HG02623 (cell line): ENCODE data around the gene LRFN2.

Experiments
- ATAC-seq: cut with Tn5 transposase; IDR thresholded peaks from one replicate; pipeline ENCODE4 v1.9.1; 2021; ENCODE audit warnings: moderate library complexity; ENCODE audit not compliant: unreplicated experiment

Gene LRFN2

DNA sequence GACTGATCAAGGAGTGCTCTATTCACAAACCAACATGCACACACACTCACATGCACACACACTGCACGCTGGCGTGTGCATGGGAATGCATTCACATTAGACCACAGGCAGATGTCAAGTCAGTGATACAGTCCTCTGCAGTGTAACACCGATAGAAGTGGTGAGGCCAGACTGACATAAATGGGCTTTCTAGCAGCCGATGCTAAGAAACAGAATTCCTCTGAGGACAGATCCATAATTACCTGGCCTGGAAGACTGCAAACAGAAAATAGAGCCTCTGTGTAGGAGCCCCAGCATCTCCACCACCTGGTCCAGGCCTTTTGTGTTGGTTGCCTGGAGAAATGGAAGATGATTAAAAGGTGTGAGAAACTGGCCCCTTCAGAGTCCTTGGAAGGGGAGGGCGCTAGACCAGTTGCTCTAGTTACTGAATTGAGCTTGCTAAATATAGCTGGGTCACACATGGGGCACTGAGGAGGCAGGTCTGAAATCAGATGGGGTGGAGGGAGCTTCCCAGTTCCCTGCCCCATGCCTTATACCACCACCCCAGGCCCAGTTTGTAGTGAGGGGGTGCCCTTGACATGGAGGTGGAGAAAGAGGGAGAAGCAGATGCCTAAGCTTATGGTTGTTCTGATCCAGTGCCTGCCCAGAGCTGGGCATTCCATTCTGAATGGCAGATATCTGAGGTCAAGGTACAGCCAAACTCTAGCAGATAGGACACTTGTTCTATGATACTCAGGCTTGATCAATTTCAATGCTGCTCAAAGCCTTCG lies 233.8 kb downstream of the LRFN2 start:
- no peak for ATAC-seq

DNA sequence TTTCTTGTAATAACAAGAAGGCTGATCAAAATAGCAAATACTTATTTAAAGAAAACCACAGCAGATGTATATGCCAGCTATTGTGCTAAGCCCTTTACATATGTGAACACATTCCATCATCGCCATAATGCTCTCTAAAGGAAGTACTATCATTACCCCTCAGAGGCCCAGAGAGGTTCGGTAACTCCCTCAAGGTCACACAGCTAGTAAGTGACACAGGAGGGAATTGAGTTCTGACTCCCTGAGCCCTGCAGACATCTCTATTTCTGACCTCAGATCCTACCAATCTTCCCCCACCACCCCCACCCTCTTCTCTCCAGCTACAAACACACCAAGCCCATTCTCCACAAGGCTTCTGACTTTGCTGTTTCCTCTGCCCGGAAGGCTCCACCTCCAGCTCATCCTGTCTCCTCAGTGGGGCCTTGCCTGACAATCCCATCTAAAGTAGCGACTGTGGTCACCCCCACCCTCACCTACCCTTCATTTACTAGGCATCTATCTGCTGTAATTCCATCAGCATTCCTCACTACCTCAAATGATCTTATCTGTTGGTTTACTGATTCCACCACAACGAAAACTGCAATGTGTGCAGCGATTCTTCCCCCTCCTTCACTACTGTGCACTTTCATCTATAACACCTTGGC lies 234.5 kb downstream of the LRFN2 start:
- ATAC-seq = no peak

DNA sequence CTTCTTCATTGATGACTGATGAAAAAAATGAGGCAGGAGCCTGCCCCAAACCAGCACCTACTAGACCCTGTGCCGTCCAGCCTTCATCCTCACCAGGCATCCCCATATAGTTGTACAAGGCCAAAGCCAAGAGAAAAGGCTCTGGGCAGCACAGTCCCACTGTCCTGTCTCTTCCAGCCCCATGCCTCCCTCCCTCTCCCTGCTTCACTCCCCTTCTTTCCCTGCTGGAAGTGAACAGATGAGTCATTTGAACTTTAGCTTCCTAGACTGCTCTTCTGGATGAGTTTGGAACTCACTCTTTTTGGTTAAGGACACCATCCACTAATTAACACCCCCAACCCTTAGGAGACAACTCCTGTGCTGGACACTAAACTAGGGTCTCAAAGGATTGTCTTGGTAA lies 235.2 kb downstream of the LRFN2 start:
- ATAC-seq = no peak

DNA sequence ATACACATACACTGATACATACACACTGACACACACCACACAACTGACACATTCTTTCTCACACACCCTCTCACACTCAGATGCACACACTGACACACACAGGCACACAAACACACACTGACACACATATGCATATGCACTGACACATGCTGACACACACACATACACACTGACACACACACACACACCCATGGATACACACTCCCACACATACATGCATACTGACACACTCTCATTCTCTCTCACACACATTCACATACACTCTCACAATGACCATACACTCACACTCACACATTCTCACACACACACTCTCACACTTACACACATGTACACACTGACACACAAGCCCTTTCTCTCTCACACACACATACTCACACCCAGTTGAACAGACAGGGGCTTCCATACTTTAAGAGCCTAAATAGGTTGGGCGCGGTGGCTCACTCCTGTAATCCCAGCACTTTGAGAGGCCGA lies 236.4 kb downstream of the LRFN2 start:
- no peak for ATAC-seq

DNA sequence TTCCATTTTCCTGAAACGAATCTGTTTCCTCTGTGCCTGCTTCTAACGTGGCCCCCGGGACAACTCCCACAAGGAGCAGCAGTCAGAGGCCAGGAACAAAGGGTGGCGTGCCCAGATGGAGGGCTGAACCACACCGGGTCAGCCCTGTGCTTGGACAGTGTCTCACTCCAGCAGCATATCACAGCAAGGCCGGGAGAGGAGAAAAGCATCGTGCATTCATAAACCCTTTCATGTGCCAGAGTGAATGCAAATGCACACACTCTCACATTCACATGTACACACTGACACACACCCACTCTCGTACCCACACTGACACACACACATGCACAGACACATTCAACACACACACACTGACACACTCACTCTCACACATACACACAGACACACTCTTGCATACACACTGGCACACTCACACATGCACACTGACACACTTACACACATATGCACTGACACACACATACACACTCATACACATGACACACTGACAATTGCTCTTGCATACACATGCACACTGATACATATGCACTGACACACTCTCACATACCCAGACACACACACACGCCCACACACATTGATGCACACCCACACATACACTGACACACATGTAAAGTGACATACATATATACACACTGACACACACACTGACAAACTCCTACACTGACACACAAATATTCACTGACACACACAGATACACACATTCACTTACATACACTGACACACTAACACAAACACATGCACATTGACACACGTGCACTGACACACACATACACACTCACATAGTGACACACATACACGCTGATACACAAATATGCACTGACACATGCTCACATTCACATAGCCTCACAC lies 237.0 kb downstream of the LRFN2 start:
- no peak for ATAC-seq

DNA sequence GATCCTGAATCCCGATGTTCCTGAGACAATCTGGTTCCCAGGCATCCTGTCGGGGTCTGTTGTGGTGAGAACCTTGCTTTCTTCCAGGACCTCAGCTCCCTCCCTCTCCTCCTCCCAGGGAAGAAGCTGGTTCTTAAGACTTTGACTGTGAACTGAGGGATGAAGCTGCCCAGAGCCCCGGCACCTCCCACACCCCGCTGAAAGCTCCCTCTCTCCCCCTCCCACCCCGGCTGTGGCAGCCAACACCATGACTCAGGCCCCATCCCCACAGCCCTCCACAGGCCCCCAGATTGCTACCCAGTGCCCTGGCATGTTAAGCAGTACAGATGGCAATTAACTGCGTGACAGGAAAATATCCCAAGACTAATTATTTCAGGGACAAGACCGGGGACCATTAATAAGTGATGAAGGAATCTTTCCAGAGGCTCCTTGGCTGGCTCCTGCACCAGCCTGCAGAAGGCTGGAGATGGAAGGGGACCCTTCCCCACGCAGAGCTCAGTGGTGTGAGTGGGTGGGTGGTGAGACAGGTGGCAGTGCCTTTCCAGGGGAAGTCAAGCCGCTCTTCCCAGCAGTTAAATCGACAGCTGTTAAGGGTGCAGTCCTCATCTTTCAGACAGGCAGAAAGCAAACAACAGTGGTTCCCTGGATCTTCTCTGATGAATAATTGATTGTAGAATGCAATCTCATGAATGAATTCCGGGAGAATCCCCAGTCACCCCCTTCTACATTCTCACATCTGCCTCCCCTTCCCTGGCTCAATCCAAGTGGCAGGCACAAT lies 237.9 kb downstream of the LRFN2 start:
- ATAC-seq = no peak

DNA sequence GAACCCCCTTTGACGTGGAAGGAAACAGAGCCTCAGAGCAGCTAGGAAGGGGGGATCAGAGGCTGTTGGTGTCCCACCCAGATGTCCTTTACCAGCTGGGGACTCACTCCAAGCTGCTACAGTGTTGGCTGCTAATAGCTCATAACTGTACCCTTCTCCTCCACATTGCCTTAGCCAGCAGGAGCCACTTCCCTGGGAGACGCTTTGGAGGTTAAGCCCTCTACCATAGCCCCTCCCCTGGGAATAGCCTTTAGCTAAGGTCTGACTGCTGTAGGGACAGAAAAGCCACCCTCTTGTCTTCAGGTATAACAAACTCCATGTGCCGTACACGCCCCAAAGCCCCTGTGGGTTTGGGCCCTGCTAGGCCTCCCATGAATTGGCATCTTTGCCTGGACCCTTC lies 238.6 kb downstream of the LRFN2 start:
- no peak for ATAC-seq

DNA sequence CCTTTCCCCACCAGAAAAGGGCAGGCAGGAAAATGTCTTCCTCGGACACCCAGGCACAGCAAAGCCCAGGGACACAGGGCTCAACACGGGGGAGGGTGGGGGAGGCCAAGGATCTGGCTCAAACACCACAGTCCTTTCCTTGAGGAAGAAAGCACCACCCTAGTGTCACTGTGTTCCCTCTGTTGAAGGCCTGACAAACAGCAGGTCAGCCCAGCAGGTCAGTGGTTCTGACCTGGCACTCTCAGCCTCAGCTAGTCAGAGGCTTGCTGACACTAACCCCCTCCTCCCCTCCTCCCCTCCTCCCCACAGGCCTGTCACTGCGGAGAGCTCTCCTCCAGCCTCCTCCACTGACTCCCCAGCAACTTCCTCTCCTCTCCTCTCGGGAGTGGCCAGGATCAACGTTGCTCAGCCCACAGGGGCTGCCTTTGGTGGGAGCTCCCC lies 239.6 kb downstream of the LRFN2 start:
- no peak for ATAC-seq

DNA sequence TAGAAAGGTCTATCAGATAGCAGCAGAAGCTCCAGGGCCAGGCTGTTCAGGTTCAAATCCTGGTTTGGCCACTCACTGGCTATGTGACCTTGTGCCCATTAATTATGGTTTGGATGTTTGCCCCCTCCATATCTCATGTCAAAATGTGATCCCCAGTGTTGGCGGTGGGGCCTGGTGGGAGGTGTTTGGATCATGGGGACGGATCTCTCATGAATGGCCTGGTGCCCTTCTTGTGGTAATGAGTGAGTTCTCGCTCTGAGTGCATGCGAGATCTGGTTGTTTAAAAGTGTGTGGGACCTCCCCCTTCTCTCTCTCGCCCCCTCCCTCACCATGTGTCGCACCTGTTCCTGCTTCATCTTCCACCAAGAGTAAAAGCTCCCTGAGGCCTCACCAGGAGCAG lies 240.9 kb downstream of the LRFN2 start:
- no peak for ATAC-seq

DNA sequence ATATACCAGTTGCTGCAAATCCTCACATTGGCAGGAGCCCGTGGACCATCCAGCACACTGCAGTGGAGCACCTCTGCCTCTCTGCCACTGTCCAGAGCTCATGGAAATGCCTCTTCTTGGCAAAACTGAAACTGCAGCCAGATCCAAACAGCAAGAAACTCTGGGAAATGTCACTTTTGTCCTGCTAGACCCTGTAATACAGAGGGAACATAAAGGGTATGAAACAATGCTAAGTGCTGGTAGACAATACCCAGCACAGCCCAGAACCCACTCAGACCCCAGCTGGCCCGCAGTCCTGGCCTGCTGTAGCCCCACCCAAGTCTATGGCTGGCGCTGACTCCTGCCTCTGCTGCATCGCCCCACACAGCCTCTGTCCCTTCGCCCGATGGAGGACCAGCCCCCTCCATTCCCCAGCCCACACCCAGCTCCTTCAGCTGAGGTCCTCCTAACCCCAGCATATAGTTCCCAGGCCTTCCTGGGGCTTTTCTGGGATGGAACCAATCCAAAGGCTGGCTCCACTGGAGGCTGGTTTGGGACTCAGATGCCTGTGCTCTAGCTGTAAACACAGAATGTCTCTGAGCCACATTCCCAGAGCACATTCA lies 242.5 kb downstream of the LRFN2 start:
- no peak for ATAC-seq

DNA sequence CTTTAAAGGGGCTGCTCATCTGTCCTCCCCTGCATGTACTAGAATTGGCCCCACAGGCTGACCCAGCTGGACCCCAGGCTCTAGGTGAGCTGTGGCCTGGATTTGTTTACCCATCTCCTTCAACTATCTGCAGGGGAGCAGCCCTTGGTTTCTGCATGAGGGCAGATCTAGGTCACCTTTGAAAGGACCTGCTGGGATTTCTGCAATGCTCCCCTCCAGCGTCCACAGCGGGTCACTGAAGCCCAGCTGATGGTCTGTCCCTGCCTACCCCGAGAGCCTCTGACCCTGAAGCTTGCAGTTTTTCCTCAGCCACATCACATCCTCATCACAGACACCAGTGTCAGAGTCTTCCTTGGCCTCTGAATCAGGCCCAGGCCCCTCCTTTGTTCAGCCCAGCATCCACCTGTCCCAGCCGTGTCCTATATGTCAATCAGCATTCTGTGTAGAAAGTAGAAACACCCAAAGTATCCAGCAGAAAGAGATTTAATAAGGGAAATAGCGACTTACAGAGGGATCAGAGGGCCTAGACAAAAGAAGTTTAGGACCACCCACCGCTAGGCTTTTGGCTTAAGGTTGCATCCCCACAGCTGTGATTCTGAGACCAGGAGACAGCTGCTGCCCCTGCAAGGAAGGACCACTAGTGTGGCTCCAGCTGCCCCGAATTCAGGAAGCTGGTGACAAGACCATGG lies 243.1 kb downstream of the LRFN2 start:
- no peak for ATAC-seq

DNA sequence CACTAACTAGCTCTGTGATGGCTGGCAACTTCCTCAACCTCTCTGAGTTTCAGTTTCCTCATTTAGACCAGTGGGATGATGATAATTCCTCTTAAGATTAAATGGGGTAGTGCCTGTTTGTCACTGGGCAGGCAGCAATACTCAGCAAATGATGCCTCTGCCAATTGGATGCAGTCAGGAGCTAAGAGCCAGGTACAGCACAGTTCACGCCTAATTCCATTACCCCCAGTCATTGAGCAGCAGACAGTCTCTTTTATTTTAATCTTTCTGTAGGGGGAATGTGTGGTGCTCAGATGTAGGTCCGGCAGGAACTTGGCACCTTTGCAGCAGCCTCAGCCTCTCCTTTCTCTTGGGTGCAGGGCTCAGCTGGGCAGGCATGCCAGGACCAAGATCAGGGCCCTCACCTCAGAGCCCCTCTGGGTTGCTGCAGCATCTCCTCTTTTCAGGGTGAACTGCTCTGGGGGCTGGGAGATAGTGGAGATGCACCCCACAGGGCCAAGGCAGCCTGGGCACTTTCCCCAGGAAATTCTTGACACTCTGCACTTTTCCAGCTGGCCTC lies 243.8 kb downstream of the LRFN2 start:
- ATAC-seq = no peak

DNA sequence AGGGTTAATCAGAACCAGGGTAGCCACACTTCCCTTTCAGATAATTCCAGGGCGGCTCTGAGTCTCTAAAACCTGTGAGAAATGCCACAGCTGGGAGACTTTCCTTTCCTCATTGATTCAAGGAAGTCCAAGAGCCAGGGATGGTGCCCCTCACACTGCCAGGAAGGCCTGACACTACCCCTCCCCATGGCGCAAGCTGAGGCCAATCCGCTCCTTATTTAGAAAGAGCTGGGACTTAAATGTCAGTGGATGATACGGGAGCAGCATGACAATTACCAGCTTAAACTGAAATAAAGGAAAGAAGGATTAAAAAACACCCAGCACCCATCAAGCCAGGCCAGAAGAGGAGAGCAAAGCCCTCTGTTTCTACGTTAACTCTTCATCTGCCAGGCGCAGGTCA lies 244.4 kb downstream of the LRFN2 start:
- ATAC-seq = no peak

DNA sequence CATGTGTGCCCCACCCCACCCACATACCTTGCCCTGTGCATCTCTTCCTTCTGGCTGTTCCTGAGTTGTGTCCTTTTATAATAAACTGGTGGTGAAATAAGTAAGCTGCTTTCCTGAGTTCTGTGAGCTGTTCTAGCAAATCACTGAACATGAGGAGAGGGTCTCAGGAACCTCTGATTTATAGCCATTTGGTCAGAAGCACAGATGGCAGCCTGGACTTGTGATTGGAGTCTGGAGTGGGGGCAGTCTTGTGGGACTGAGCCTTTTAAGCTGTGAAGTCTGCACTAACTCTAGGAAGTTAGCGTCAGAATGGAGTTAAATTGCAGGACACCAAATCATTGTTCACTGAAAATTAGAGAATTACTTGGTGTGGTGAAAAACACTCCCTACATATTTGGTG lies 245.4 kb downstream of the LRFN2 start:
- no peak for ATAC-seq
